ENCODE results near the gene PIK3AP1. TPM values are rescaled to one million over a fixed set of nuclear protein-coding genes. Genes with fewer than 3 reads are reported as not detected.

PIK3AP1 gene
- total RNA-seq, 1 experiment from 2014 or later: 1.6 TPM

GRCh38 chr10:96692427-96692826, 27.9 kb downstream of the PIK3AP1 start:
- no TSS peak for BruUV-seq (replicated peaks)
- Mint-ChIP-seq H3K36me3 (ENCODE audit: insufficient read depth, unreplicated experiment) (no peaks in the 10 kb centered on the region), H3K9me3 (ENCODE audit: unreplicated experiment) (no peaks in the 10 kb centered on the region), H3K27me3 (ENCODE audit: insufficient read depth, unreplicated experiment) (no peaks in the 10 kb centered on the region), H3K27ac (ENCODE audit: unreplicated experiment) (no peak overlapping the region), H3K4me1 (ENCODE audit: low read depth, unreplicated experiment) (no peaks in the 10 kb centered on the region), H3K4me3 (ENCODE audit: unreplicated experiment) (no peak overlapping the region)
- Histone ChIP-seq H3K27me3 (replicated peaks; ENCODE audit: control insufficient read depth, insufficient read depth, low read length) (no peaks in the 10 kb centered on the region), H3K4me1 (no peaks in the 10 kb centered on the region), H3K4me3 (ENCODE audit: low read depth, low read length) (no peak overlapping the region), H3K36me3 (ENCODE audit: control insufficient read depth, insufficient read depth, low read length) (no peaks in the 10 kb centered on the region), H3K9me3 (no peaks in the 10 kb centered on the region)
- no peak for TF ChIP-seq CTCF (IDR thresholded peaks at IDR 0.05; ENCODE audit: insufficient read depth in 1 of 2, low read depth in 1 of 2, low read length in 1 of 2, severe bottlenecking in 1 of 2, unreplicated experiment in 1 of 2)
- ChIA-PET CTCF (no interaction called here), POLR2A (no interaction called here)
- intact Hi-C loops (cut with micrococcal nuclease; ENCODE audit: unreplicated experiment): no loop called here
- no peak for DNase-seq

- H3K36me3 Mint-ChIP-seq (ENCODE audit: insufficient read depth, unreplicated experiment): no peaks in the 10 kb centered on the region
- no peaks in the 10 kb centered on the region for H3K27me3 ChIP-seq (replicated peaks; ENCODE audit: control insufficient read depth, insufficient read depth, low read length)
- POLR2A ChIA-PET: no interaction called here
- H3K9me3 ChIP-seq: no peaks in the 10 kb centered on the region
- H3K36me3 ChIP-seq (ENCODE audit: control insufficient read depth, insufficient read depth, low read length): no peaks in the 10 kb centered on the region
- intact Hi-C loops (cut with micrococcal nuclease; ENCODE audit: unreplicated experiment): loop anchor here (1.0 kb wide), 1 partner anchor 50 kb away; no protein-coding TSS in a partner anchor
- no peaks in the 10 kb centered on the region for H3K27me3 Mint-ChIP-seq (ENCODE audit: insufficient read depth, unreplicated experiment)
- H3K4me3 Mint-ChIP-seq (ENCODE audit: unreplicated experiment): no peak overlapping the region
- no peak for DNase-seq
- H3K9me3 Mint-ChIP-seq (ENCODE audit: unreplicated experiment): no peaks in the 10 kb centered on the region
- TF ChIP-seq CTCF (IDR thresholded peaks at IDR 0.05; ENCODE audit: insufficient read depth in 1 of 2, low read depth in 1 of 2, low read length in 1 of 2, severe bottlenecking in 1 of 2, unreplicated experiment in 1 of 2): no peak
- no peak overlapping the region for H3K27ac Mint-ChIP-seq (ENCODE audit: unreplicated experiment)
- H3K4me3 ChIP-seq (ENCODE audit: low read depth, low read length): no peak overlapping the region
- H3K4me1 Mint-ChIP-seq (ENCODE audit: low read depth, unreplicated experiment): no peaks in the 10 kb centered on the region
- CTCF ChIA-PET: interaction anchor here (0.7 to 1.0 kb wide), 2 partner anchors 51 to 178 kb away, joined by 4 to 8 read pairs; no protein-coding TSS in a partner anchor
- no TSS peak for BruUV-seq (replicated peaks)
- no peaks in the 10 kb centered on the region for H3K4me1 ChIP-seq
Measured at GRCh38 chr10:96691761-96692160, 28.6 kb downstream of the PIK3AP1 start.

- Mint-ChIP-seq H3K4me1 (ENCODE audit: low read depth, unreplicated experiment) (no peaks in the 10 kb centered on the region), H3K4me3 (ENCODE audit: unreplicated experiment) (no peak overlapping the region), H3K27ac (ENCODE audit: unreplicated experiment) (no peak overlapping the region), H3K9me3 (ENCODE audit: unreplicated experiment) (no peaks in the 10 kb centered on the region), H3K36me3 (ENCODE audit: insufficient read depth, unreplicated experiment) (no peaks in the 10 kb centered on the region), H3K27me3 (ENCODE audit: insufficient read depth, unreplicated experiment) (no peaks in the 10 kb centered on the region)
- H3K4me3 ChIP-seq (ENCODE audit: low read depth, low read length): no peak overlapping the region
- TF ChIP-seq CTCF (IDR thresholded peaks at IDR 0.05; ENCODE audit: insufficient read depth in 1 of 2, low read depth in 1 of 2, low read length in 1 of 2, severe bottlenecking in 1 of 2, unreplicated experiment in 1 of 2): no peak
- no peaks in the 10 kb centered on the region for H3K36me3 ChIP-seq (ENCODE audit: control insufficient read depth, insufficient read depth, low read length)
- CTCF ChIA-PET: interaction anchor here (0.7 to 1.0 kb wide), 2 partner anchors 50 to 178 kb away, joined by 4 to 8 read pairs; no protein-coding TSS in a partner anchor
- intact Hi-C loops (cut with micrococcal nuclease; ENCODE audit: unreplicated experiment): loop anchor here (1.0 kb wide), 1 partner anchor 50 kb away; no protein-coding TSS in a partner anchor
- no TSS peak for BruUV-seq (replicated peaks)
- H3K4me1 ChIP-seq: no peaks in the 10 kb centered on the region
- POLR2A ChIA-PET: no interaction called here
- no peak for DNase-seq
- H3K9me3 ChIP-seq: no peaks in the 10 kb centered on the region
- H3K27me3 ChIP-seq (replicated peaks; ENCODE audit: control insufficient read depth, insufficient read depth, low read length): no peaks in the 10 kb centered on the region
Measured at GRCh38 chr10:96690755-96691730, 29.3 kb downstream of the PIK3AP1 start.

Measured in Caco-2 (cell line).